Astrocyte (in vitro differentiated cells and primary cell): Measurements from ENCODE around the gene MAP1LC3A. TPM values are rescaled to one million over a fixed set of nuclear protein-coding genes. Genes with fewer than 3 reads are reported as not detected.

ENCODE experiments used
- DNase-seq: peaks from one replicate; pipeline ENCODE4 v3.0.0-alpha.2; 2010; ENCODE audit warnings: low read depth
- FAIRE-seq: peaks from 2 replicates; lab custom pipeline; 2011; peaks lifted over from hg19 to GRCh38; lab: Jason Lieb, UNC
- H2AFZ ChIP-seq: 2 replicates; pipeline ENCODE4 v1.6.0; 2012; ENCODE audit warnings: low read depth, low read length, inconsistent platforms
- H3K27ac ChIP-seq: 2 replicates; pipeline ENCODE4 v1.5.1; 2011; ENCODE audit warnings: low read depth, low read length, inconsistent platforms
- H3K27me3 ChIP-seq: 2 replicates; pipeline ENCODE4 v1.6.0; 2011; ENCODE audit warnings: low read length, inconsistent platforms; ENCODE audit not compliant: insufficient read depth
- H3K36me3 ChIP-seq: 2 replicates; pipeline ENCODE4 v1.5.1; 2011; ENCODE audit warnings: low read length, inconsistent platforms; ENCODE audit not compliant: insufficient read depth
- H3K4me1 ChIP-seq: 2 replicates; pipeline ENCODE4 v1.5.1; 2011; ENCODE audit warnings: low read length, inconsistent platforms; ENCODE audit not compliant: insufficient read depth
- H3K4me2 ChIP-seq: 2 replicates; pipeline ENCODE4 v1.6.0; 2012; ENCODE audit warnings: low read length, inconsistent platforms
- H3K4me3 ChIP-seq: 2 replicates; pipeline ENCODE4 v1.5.1; 2011; ENCODE audit warnings: low read depth, mild to moderate bottlenecking, low read length, inconsistent platforms; ENCODE audit not compliant: insufficient read depth
- H3K79me2 ChIP-seq: 2 replicates; pipeline ENCODE4 v1.6.0; 2012; ENCODE audit warnings: mild to moderate bottlenecking, low read length, inconsistent platforms; ENCODE audit not compliant: insufficient read depth
- H3K9ac ChIP-seq: 2 replicates; pipeline ENCODE4 v1.6.0; 2012; ENCODE audit warnings: mild to moderate bottlenecking, low read length, inconsistent platforms
- H3K9me3 ChIP-seq: 2 replicates; pipeline ENCODE4 v1.5.1; 2012; ENCODE audit warnings: low read depth, mild to moderate bottlenecking, low read length, inconsistent platforms; ENCODE audit not compliant: insufficient read depth
- H4K20me1 ChIP-seq: 2 replicates; pipeline ENCODE4 v1.6.0; 2012; ENCODE audit warnings: low read length, inconsistent platforms; ENCODE audit not compliant: insufficient read depth
- H3K27ac Mint-ChIP-seq: one replicate; pipeline ENCODE4 v1.8.0; 2021; ENCODE audit warnings: mild to moderate bottlenecking, mixed read lengths; ENCODE audit not compliant: unreplicated experiment
- H3K27me3 Mint-ChIP-seq: one replicate; pipeline ENCODE4 v1.8.0; 2021; ENCODE audit warnings: low read depth, mixed read lengths; ENCODE audit not compliant: unreplicated experiment
- H3K36me3 Mint-ChIP-seq: one replicate; pipeline ENCODE4 v1.8.0; 2021; ENCODE audit warnings: low read depth, mixed read lengths; ENCODE audit not compliant: unreplicated experiment
- H3K4me1 Mint-ChIP-seq: one replicate; pipeline ENCODE4 v1.8.0; 2021; ENCODE audit warnings: low read depth, mixed read lengths; ENCODE audit not compliant: unreplicated experiment
- H3K4me3 Mint-ChIP-seq: one replicate; pipeline ENCODE4 v1.8.0; 2021; ENCODE audit warnings: mild to moderate bottlenecking, moderate library complexity, mixed read lengths; ENCODE audit not compliant: unreplicated experiment
- H3K9me3 Mint-ChIP-seq: one replicate; pipeline ENCODE4 v1.8.0; 2021; ENCODE audit warnings: mild to moderate bottlenecking, mixed read lengths; ENCODE audit not compliant: unreplicated experiment
- EZH2 ChIP-seq: IDR thresholded peaks from 2 replicates; pipeline ENCODE4 v1.6.1; 2012; ENCODE audit warnings: mild to moderate bottlenecking, low read length, inconsistent platforms; ENCODE audit not compliant: insufficient read depth
- total RNA-seq: library from RNA; stranded (reverse); gene quantifications from 2 replicates; pipeline ENCODE4 v1.2.1, GENCODE V29; 2021
- TF ChIP-seq, protein P1 (sequence below): IDR thresholded peaks from 2 replicates; pipeline ENCODE4 v1.5.1; 2011; ENCODE audit warnings: low read depth, mild to moderate bottlenecking, inconsistent platforms, low read length, moderate library complexity; ENCODE audit not compliant: insufficient read depth

The MAP1LC3A gene
- total RNA-seq, 1 donor from 2014 or later, result 48.9 TPM

- Histone ChIP-seq H3K9ac (no peak overlapping the region), H2AFZ (peak overlapping the region; percentile 14), H3K4me1 (peaks cover 34% of the 10 kb centered on the region), H3K4me2 (no peak overlapping the region), H3K9me3 (no peaks in the 10 kb centered on the region), H4K20me1 (no peaks in the 10 kb centered on the region), H3K4me3 (no peak overlapping the region), H3K27me3 (no peaks in the 10 kb centered on the region), H3K27ac (no peak overlapping the region), H3K79me2 (no peaks in the 10 kb centered on the region), H3K36me3 (no peaks in the 10 kb centered on the region)
- Mint-ChIP-seq H3K4me3 (no peak overlapping the region), H3K4me1 (peaks cover 40% of the 10 kb centered on the region), H3K27me3 (no peaks in the 10 kb centered on the region), H3K27ac (no peak overlapping the region), H3K36me3 (peaks cover 4% of the 10 kb centered on the region), H3K9me3 (no peaks in the 10 kb centered on the region)
- DNase-seq (peak; percentile 47), FAIRE-seq (no peak)
- no peak for TF ChIP-seq EZH2
- TF ChIP-seq, protein P1, sequence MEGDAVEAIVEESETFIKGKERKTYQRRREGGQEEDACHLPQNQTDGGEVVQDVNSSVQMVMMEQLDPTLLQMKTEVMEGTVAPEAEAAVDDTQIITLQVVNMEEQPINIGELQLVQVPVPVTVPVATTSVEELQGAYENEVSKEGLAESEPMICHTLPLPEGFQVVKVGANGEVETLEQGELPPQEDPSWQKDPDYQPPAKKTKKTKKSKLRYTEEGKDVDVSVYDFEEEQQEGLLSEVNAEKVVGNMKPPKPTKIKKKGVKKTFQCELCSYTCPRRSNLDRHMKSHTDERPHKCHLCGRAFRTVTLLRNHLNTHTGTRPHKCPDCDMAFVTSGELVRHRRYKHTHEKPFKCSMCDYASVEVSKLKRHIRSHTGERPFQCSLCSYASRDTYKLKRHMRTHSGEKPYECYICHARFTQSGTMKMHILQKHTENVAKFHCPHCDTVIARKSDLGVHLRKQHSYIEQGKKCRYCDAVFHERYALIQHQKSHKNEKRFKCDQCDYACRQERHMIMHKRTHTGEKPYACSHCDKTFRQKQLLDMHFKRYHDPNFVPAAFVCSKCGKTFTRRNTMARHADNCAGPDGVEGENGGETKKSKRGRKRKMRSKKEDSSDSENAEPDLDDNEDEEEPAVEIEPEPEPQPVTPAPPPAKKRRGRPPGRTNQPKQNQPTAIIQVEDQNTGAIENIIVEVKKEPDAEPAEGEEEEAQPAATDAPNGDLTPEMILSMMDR, result no peak
Measured at GRCh38 chr20:34579979-34580940, 21.7 kb downstream of the MAP1LC3A start.

GRCh38 chr20:34581341-34582184 lies 23.0 kb downstream of the MAP1LC3A start:
- Histone ChIP-seq H3K79me2 (no peaks in the 10 kb centered on the region), H3K27ac (peak overlapping the region; percentile 57), H3K9ac (peak overlapping the region; percentile 25), H3K4me3 (no peak overlapping the region), H3K4me1 (peaks cover 34% of the 10 kb centered on the region), H3K27me3 (no peaks in the 10 kb centered on the region), H2AFZ (no peak overlapping the region), H3K4me2 (no peak overlapping the region), H3K9me3 (no peaks in the 10 kb centered on the region), H4K20me1 (no peaks in the 10 kb centered on the region), H3K36me3 (no peaks in the 10 kb centered on the region)
- peaks cover 2% of the 10 kb centered on the region for H3K36me3 Mint-ChIP-seq
- no peaks in the 10 kb centered on the region for H3K9me3 Mint-ChIP-seq
- no peak overlapping the region for H3K4me3 Mint-ChIP-seq
- peak; percentile 58 for DNase-seq
- peak; percentile 23 for FAIRE-seq
- peaks cover 40% of the 10 kb centered on the region for H3K4me1 Mint-ChIP-seq
- H3K27me3 Mint-ChIP-seq, result no peaks in the 10 kb centered on the region
- TF ChIP-seq, protein P1, result no peak
- TF ChIP-seq EZH2, result no peak
- H3K27ac Mint-ChIP-seq, result peak overlapping the region; percentile 3
